GM12891 (cell line): ENCODE results near the gene FAM200B.

Source experiments
- POLR2A ChIP-seq: IDR thresholded peaks from 2 replicates; pipeline ENCODE4 v1.6.1; 2011; ENCODE audit warnings: low read depth, low read length, control low read depth
- TAF1 ChIP-seq: IDR thresholded peaks from 2 replicates; pipeline ENCODE4 v1.6.1; 2011; ENCODE audit warnings: low read depth, low read length, control low read depth

DNA sequence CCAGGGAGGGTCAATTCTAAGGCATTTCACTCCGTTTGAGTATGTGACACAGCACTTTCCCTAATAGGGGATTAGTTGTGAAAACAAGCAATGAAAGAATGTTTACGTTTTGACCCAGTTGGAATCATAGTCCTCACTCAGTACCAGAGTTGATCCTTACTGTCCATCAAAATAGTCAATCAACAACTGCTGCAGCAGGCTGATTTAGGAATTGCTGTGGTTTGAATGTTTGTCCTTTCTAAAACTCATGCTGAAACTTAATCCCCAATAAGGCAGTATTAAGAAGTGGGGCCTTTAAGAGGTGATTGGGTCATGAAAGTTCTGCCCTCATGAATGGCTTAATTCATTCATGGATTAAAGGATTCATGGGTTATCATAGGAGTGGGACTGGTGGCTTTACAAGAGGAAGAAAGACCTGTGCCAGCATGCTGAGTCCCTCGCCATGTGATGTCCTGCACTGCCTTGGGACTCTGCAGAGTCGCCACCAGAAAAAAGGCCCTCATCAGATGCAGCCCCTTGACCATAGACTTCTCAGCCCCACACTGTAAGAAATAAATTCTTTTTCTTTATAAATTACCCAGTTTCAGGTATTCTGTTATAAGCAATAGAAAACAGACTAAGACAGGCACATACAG, 23.4 kb upstream of the FAM200B start:
- TF ChIP-seq TAF1: no peak
- no peak for TF ChIP-seq POLR2A
